NK-92 (cell line): ENCODE data around the gene FOXE3.
"Not testable (repeated sequence)": the region's sequence is repeated elsewhere in the genome, so short reads cannot be mapped to it uniquely, and the experiment has no call there.

ENCODE experiments used
- DNase-seq: peaks from one replicate; lab custom pipeline; 2025; ENCODE audit not compliant: unreplicated experiment; lab: John Stamatoyannopoulos, UW

Gene FOXE3

DNA sequence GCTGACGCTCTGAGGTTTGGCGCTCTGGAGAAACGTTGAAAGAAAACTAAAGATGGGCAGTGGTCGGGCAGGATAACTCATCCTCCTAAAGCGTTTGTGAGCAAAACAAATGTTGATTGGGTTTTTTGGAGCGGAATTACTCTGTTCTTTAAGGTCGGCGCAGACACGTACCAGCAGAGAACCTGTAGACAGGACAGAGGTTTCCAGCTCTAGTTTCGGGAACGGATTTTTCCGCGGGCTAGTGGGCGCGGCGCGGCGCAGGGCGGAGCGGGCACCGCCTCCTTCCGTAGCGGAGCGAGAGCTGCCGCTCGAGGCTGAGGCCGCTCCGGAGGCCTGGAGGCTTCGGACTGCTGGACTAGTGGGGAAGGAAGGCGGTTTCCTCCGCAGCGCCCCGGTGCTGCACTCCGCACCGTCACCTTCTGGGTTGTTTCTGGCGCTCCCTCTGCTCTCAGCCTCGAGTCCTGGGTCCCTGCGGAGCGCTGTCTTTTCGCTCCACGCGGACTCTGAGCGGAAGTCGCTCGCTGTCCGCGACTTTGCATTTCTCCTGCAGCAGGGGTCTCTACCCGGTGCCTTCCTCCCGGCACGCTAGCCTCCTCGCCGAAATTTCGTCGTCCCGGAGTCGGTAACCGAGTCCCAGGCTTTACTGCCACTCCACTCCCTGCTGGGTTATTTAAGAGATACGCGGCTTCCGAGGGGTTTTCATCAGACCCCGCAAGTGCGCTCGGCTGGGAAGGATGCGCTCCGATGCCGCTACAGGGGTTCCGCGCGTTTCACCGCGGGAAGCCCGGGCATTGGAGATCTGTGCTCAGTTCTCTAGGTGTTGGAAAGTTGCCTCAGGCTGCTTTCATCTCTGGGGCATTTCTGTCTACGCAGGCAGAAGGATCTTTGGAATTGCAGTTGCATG is 28.7 kb downstream of the FOXE3 start:
- no peak for DNase-seq

DNA sequence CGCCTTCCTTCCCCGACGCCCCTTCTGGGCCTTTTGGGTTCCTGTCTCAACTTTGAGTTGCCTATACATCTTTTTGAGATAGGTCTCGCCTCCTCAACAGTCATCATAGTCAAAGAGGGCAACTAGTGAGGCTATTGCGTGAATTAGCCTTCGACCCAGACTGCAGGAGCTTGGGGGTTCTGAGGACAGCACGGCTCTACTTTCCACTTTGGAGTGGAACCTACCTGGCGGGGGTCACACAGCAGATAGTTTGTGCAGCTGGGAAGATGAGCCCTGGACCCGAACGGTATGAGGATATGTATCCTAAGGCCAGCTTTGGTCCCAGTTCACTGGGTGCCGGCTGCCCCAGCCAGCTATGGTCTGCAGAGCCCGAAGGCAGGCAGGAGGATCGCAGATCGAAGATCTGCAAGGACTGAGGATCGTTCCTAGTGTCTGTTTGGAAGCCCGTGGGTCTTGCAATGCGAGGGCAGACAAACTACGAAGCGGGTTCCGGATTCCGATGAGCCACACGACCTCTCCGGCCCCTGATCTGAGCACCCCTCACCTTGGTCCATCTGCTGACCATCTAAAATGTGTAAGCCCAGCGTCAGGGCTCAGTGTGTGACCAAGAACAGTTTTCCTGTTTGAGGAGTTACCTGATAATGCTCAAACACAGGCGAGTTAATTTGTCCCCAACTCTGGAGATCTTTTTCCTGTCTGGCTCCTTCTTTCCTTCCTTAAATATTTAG is 29.9 kb downstream of the FOXE3 start:
- no peak for DNase-seq

GRCh38 chr1:47448462-47449222 is 32.6 kb downstream of the FOXE3 start:
- no peak for DNase-seq

DNA sequence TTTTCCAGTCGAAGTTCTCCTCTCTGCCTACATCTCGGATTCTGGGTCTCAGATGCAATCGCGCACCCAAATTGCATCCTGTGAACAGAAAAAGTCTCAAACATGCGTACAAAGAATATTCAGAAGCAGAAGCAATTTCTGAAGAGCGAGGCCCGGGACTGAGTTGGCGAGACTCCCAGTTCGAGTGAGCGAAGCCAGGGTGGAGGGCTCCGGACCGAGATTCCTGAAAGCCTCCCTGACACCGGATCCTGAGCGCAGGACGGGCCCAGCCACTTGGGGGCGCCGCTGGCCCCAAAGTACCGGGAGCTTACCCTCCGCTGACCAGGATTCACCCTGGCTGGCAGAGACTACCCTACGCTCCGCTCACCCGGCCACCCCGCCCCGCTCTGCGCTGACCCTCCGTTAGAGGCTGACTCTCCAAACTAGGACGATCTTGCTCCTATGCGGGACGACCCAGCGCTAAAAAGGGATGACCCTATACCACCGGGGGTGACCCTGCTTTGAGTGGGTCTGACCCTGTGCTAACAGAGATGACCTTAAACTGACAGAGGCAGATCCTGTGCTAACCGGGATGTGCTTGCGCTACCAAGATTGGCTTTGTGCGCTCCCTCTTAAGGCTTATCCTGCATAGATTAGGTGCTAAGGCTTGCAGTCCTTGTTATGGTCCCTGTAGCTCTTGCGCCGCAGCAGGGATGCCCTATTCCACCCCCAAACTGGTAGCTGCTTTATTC is 33.9 kb downstream of the FOXE3 start:
- DNase-seq, result no peak

GRCh38 chr1:47450606-47451005 is 34.5 kb downstream of the FOXE3 start:
- DNase-seq, result no peak

DNA sequence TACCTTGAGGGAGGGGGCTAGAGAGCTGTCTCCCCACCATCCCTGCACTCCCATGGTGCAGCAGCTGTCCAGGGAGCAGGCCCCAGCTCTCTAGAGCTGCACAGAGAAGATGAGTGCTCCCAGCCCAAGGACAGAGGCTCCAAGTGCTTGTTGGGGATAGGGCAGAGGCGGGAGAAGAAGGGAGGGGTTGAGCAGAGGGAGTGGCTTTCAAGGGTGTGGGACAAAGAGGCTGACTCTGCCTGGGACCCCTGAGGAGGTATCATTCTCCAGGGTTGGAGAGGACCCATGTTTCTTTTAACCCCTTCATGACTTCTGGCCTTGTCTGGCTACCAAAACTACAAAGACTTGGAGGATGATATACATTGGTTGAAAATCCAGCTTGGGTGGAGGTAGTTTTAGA is 36.3 kb downstream of the FOXE3 start:
- DNase-seq, result no peak

DNA sequence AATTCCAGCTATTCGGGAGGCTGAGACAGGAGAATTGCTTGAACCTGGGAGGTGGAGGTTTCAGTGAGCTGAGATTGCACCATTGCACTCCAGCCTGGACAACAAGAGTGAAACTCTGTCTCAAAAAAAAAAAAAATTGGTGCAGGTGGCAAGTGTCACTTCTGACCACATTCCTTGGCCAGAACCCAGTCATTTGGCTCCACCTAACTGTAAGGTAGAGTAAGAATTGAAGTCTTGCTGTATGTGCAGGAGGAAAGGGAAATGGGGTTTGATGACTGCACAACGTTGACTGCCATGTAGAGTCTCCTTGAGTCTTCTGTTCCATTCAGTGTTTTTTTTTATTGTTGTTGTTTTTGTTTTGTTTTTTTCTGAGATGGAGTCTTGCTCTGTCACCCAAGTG is 37.8 kb downstream of the FOXE3 start:
- not testable (repeated sequence) for DNase-seq

GRCh38 chr1:47456250-47456649 is 40.2 kb downstream of the FOXE3 start:
- DNase-seq, result no peak

DNA sequence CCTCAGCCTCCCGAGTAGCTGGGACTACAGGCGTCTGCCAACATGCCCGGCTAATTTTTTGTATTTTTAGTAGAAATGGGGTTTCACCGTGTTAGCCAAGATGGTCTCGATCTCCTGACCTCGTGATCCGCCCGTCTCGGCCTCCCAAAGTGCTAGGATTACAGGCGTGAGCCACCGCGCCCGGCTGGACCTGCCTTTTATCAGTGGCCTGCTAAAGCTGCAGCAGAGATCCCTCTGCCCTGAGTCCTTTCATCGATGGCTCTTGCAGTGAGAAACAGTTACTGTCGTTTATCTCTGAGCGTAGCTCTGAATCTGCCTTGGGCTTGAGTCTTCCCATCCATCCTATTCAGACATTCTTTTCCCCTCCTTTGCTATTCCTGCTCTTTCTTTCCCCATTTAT is 41.5 kb downstream of the FOXE3 start:
- DNase-seq, result not testable (repeated sequence)

GRCh38 chr1:47459253-47459788 is 43.2 kb downstream of the FOXE3 start:
- no peak for DNase-seq

GRCh38 chr1:47460040-47460439 is 44.0 kb downstream of the FOXE3 start:
- no peak for DNase-seq

GRCh38 chr1:47460456-47460855 is 44.4 kb downstream of the FOXE3 start:
- no peak for DNase-seq

DNA sequence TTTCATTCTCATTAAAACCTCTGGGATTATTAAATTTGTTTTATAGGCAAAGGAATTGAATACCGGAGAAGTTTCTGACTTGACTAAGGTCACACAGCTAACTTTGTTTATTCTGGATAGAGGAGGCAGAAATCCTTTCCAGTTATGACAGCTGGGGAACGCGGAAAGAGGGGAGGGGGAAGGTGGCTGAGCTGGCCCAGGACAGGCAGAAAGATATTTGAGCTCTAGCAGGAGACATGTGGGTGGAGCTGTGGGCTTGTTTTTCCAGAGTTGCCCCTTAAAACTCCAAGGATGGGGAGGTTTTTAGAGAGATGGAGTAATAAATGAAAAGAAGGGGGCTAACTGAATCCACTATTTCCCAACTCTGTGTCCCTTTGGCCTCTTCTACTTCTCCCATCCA is 49.5 kb downstream of the FOXE3 start:
- no peak for DNase-seq
